Measurements from ENCODE around the gene NECAB2.

NECAB2 gene

DNA sequence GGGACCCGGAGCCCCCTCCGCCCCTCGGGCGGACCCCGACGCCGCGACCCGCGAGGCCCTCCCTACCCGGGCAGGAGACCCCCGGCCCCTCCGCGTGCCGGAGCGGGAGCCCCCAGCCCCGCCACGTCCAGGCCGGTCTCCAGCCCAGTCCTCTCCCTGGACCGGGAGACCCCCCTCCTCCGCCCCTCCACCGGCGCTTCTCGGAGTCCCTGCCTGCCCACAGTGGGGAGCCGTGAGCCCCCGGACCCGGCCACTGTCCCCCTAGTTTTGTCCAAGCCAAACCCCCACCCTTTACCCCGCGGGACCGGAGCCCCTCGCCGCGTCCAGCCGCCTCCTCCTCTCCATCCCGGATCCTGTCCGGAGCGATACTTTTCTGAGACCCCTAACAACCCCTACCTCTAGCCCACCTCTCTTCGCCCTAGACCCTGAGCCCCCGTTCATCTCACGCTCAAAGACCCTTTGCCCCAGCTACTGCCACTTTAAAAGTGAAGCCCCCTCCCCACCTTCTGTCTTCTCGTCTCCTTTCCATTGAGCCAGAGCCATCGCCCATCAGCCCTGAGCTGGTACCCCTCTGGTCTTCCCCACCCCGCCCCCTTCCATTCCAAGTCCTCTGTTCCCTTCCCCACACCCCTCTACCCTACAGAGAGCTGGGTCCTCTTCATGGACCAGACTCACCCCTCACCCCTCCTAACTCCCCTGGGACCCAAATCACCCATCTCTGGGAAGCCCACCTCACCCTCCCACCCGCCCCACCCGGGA, 1.0 kb downstream of the NECAB2 start:
- ATAC-seq (ENCODE audit: insufficient read depth, low read depth), result no peak
- H3K4me3 ChIP-seq (ENCODE audit: low read depth in 1 of 2, low read length in 2 of 2), result no peak overlapping the region
- H4K20me1 ChIP-seq (ENCODE audit: insufficient read depth, low read length), result no peaks in the 10 kb centered on the region; the same call in 1 of the 2 replicates
- no peaks in the 10 kb centered on the region for H3K36me3 ChIP-seq (ENCODE audit: insufficient read depth, low read length)
- H3K79me2 ChIP-seq (ENCODE audit: insufficient read depth, low read length), result no peaks in the 10 kb centered on the region
- no peaks in the 10 kb centered on the region for H3K4me1 ChIP-seq (ENCODE audit: insufficient read depth, low read length)
- H3K4me2 ChIP-seq (ENCODE audit: insufficient read depth, low read length), result no peak overlapping the region
- no peak overlapping the region for H3K27ac ChIP-seq (ENCODE audit: low read length)
- no peak overlapping the region for H3K9ac ChIP-seq (ENCODE audit: low read depth, low read length)
- no peaks in the 10 kb centered on the region for H3K9me3 ChIP-seq (ENCODE audit: insufficient read depth, low read length, severe bottlenecking)
- H2AFZ ChIP-seq (ENCODE audit: low read depth, low read length), result no peak overlapping the region
- TF ChIP-seq EZH2 (IDR thresholded peaks at IDR 0.05; ENCODE audit: borderline replicate concordance, low read depth, low read length, severe bottlenecking), result no peak
- TF ChIP-seq, protein P1, sequence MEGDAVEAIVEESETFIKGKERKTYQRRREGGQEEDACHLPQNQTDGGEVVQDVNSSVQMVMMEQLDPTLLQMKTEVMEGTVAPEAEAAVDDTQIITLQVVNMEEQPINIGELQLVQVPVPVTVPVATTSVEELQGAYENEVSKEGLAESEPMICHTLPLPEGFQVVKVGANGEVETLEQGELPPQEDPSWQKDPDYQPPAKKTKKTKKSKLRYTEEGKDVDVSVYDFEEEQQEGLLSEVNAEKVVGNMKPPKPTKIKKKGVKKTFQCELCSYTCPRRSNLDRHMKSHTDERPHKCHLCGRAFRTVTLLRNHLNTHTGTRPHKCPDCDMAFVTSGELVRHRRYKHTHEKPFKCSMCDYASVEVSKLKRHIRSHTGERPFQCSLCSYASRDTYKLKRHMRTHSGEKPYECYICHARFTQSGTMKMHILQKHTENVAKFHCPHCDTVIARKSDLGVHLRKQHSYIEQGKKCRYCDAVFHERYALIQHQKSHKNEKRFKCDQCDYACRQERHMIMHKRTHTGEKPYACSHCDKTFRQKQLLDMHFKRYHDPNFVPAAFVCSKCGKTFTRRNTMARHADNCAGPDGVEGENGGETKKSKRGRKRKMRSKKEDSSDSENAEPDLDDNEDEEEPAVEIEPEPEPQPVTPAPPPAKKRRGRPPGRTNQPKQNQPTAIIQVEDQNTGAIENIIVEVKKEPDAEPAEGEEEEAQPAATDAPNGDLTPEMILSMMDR (IDR thresholded peaks at IDR 0.05; ENCODE audit: borderline replicate concordance, extremely low read depth, low read length, poor library complexity, severe bottlenecking), result no peak
- no peak for DNase-seq
- H3K27me3 ChIP-seq (ENCODE audit: insufficient read depth, low read length, poor library complexity), result no peaks in the 10 kb centered on the region

DNA sequence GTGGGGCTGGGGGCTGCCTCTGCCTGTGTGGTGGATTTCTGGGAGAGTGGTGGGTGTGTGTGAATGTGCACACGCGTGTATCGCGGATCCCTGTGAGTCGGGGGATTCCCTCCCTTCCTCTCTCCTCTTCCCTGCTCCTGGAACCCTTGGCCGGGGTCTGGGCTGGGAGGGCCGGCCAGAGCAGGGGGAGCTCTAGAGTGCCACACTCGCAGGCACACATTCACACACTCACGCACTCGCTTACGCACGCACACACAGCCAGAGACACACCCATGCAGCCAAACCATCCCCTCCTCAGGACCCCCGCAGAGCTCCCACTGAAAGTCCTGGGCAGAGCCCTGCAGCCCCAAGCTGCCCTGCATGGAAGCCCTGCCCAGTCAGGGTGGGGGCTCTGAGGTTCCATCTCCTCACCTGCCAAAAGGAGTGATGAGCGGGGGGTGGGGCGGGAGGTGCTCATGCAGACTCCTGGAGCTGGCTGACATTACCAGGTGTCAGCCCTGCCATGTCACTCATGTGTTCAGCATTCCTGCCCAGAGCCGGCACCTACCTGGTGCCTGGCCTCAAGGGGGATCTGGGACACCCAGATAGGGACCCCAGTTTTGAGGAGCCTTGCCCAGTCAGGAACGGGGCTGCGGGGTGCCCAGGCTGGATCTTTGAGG, 1.9 kb downstream of the NECAB2 start:
- Histone ChIP-seq H3K9ac (ENCODE audit: low read depth, low read length) (no peak overlapping the region), H3K27ac (ENCODE audit: low read length) (no peak overlapping the region), H3K36me3 (ENCODE audit: insufficient read depth, low read length) (no peaks in the 10 kb centered on the region), H3K4me3 (ENCODE audit: low read depth in 1 of 2, low read length in 2 of 2) (no peak overlapping the region), H3K9me3 (ENCODE audit: insufficient read depth, low read length, severe bottlenecking) (no peaks in the 10 kb centered on the region), H3K4me2 (ENCODE audit: insufficient read depth, low read length) (no peak overlapping the region), H3K79me2 (ENCODE audit: insufficient read depth, low read length) (no peaks in the 10 kb centered on the region), H4K20me1 (ENCODE audit: insufficient read depth, low read length) (no peaks in the 10 kb centered on the region; the same call in 1 of the 2 replicates), H3K27me3 (ENCODE audit: insufficient read depth, low read length, poor library complexity) (no peaks in the 10 kb centered on the region), H3K4me1 (ENCODE audit: insufficient read depth, low read length) (no peaks in the 10 kb centered on the region), H2AFZ (ENCODE audit: low read depth, low read length) (no peak overlapping the region)
- no peak for DNase-seq
- TF ChIP-seq, protein P1 (IDR thresholded peaks at IDR 0.05; ENCODE audit: borderline replicate concordance, extremely low read depth, low read length, poor library complexity, severe bottlenecking), result no peak
- TF ChIP-seq EZH2 (IDR thresholded peaks at IDR 0.05; ENCODE audit: borderline replicate concordance, low read depth, low read length, severe bottlenecking), result no peak
- ATAC-seq (ENCODE audit: insufficient read depth, low read depth), result no peak

DNA sequence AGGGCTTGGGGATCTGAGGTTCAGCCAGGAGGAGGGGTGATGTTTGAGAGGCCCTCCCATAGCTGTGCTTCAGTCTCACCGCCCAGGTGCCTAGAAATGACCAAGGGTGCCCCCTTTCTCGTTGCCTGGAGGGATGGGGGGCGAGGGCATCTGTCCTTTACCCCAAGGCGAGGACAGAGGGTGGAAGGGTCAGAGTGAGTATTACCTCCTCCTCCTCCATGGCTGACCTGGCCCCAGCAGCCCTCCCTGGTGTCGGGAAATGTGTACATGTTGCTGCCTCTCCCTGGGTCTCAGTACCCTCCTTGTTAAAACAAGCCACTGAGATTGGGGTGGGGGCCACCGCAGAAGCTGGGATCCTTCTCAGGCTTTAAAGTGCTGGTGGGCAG, 2.4 kb downstream of the NECAB2 start:
- Histone ChIP-seq H3K4me2 (ENCODE audit: insufficient read depth, low read length) (no peak overlapping the region), H3K9ac (ENCODE audit: low read depth, low read length) (no peak overlapping the region), H3K9me3 (ENCODE audit: insufficient read depth, low read length, severe bottlenecking) (no peaks in the 10 kb centered on the region), H3K27me3 (ENCODE audit: insufficient read depth, low read length, poor library complexity) (no peaks in the 10 kb centered on the region), H4K20me1 (ENCODE audit: insufficient read depth, low read length) (no peaks in the 10 kb centered on the region; the same call in 1 of the 2 replicates), H3K27ac (ENCODE audit: low read length) (no peak overlapping the region), H3K4me1 (ENCODE audit: insufficient read depth, low read length) (no peaks in the 10 kb centered on the region), H3K79me2 (ENCODE audit: insufficient read depth, low read length) (no peaks in the 10 kb centered on the region), H2AFZ (ENCODE audit: low read depth, low read length) (no peak overlapping the region), H3K36me3 (ENCODE audit: insufficient read depth, low read length) (no peaks in the 10 kb centered on the region), H3K4me3 (ENCODE audit: low read depth in 1 of 2, low read length in 2 of 2) (no peak overlapping the region)
- no peak for DNase-seq
- no peak for TF ChIP-seq EZH2 (IDR thresholded peaks at IDR 0.05; ENCODE audit: borderline replicate concordance, low read depth, low read length, severe bottlenecking)
- TF ChIP-seq, protein P1 (IDR thresholded peaks at IDR 0.05; ENCODE audit: borderline replicate concordance, extremely low read depth, low read length, poor library complexity, severe bottlenecking), result no peak
- no peak for ATAC-seq (ENCODE audit: insufficient read depth, low read depth)
